Tibial nerve (tissue), 4 donors: Measurements from ENCODE around the gene SEMA3C. TPM values are rescaled to one million over a fixed set of nuclear protein-coding genes. Genes with fewer than 3 reads are reported as not detected.

Experiments used
- DNase-seq, 2 donors: peaks; one replicate each; pipeline ENCODE4 v3.0.0-alpha.2; 2019; ENCODE audit warnings: low spot score in 2 of 2
- H3K27ac ChIP-seq, 4 donors: fragments of 200-600 bp; sonication (generic) in 3 of 4; one replicate each; pipeline ENCODE4 v1.5.1; 2017 to 2019; ENCODE audit warnings: mild to moderate bottlenecking in 1 of 4
- H3K27me3 ChIP-seq, 2 donors: fragments of 200-600 bp; sonication (generic) in 1 of 2; one replicate each; pipeline versions ENCODE4 v1.5.1 to v1.6.0; 2017 to 2019
- H3K36me3 ChIP-seq, 3 donors: fragments of 200-600 bp; sonication (generic); one replicate each; pipeline ENCODE4 v1.5.1; 2018 to 2019
- H3K4me1 ChIP-seq, 4 donors: fragments of 200-600 bp; sonication (generic) in 3 of 4; one replicate each; pipeline ENCODE4 v1.5.1; 2017 to 2019
- H3K4me3 ChIP-seq, 4 donors: fragments of 200-600 bp; sonication (generic) in 3 of 4; one replicate each; pipeline ENCODE4 v1.5.1; 2017 to 2019; ENCODE audit warnings: mild to moderate bottlenecking in 1 of 4, moderate library complexity in 1 of 4
- H3K9me3 ChIP-seq, 4 donors: fragments of 200-600 bp; sonication (generic) in 3 of 4; one replicate each; pipeline ENCODE4 v1.5.1; 2017 to 2019
- CTCF ChIP-seq, 5 experiments: fragments of 200-600 bp in 3 of 5; fragments of 450-650 bp in 2 of 5; sonication (generic) in 3 of 5; IDR thresholded peaks; one replicate each; pipeline ENCODE4 v1.5.1; 2016 to 2019; ENCODE audit warnings: antibody characterized with exemption in 5 of 5, mild to moderate bottlenecking in 3 of 5, moderate library complexity in 2 of 5
- EP300 ChIP-seq, 2 donors: sonication (generic); formaldehyde crosslinking; IDR thresholded peaks; one replicate each; pipeline ENCODE4 v1.6.1; 2017; ENCODE audit warnings: antibody characterized with exemption in 2 of 2, mild to moderate bottlenecking in 1 of 2
- POLR2A ChIP-seq, 2 donors: fragments of 450-650 bp; IDR thresholded peaks; one replicate each; pipeline ENCODE4 v1.6.1; 2017; ENCODE audit warnings: antibody characterized with exemption in 2 of 2, mild to moderate bottlenecking in 2 of 2, moderate library complexity in 2 of 2
- WGBS, 2 donors: methylation state at CpG; one replicate each; pipeline ENCODE4 v1.1.5; 2018; 5-methylcytosine and 5-hydroxymethylcytosine counted together
- total RNA-seq, 4 donors: library from RNA; depleted of rRNA; stranded (reverse); fragments of >200 nt; gene quantifications; one replicate each; pipeline ENCODE4 v1.1.0, GENCODE V29; 2016

SEMA3C gene
- total RNA-seq, 4 donors from 2014 or later: 64.8 to 130 (median 118) TPM

GRCh38 chr7:80916770-80917741 is 1.8 kb downstream of the SEMA3C start:
- Histone ChIP-seq H3K4me3 (peak overlapping the region in 1 of 4 donors; percentile 75), H3K27ac (peak overlapping the region in 1 of 4 donors; percentile 87), H3K27me3 (no peaks in the 10 kb centered on the region), H3K4me1 (peaks cover 0 to 36% (median 3%) of the 10 kb centered on the region in 4 donors), H3K36me3 (no peaks in the 10 kb centered on the region), H3K9me3 (no peaks in the 10 kb centered on the region)
- TF ChIP-seq EP300 (IDR thresholded peaks at IDR 0.05): no peak
- peak in 3 of 5 experiments; percentile 30 to 41 (median 33) for TF ChIP-seq CTCF (IDR thresholded peaks at IDR 0.05)
- TF ChIP-seq POLR2A (IDR thresholded peaks at IDR 0.05): no peak
- no peak for DNase-seq
- 50 to 57% methylated on average over 3 of the region's 3 CpGs for WGBS, 2 donors

GRCh38 chr7:80910228-80910627 is 8.6 kb downstream of the SEMA3C start:
- 39 to 51% methylated on average over 1 of the region's 1 CpG for WGBS, 2 donors
- Histone ChIP-seq H3K27me3 (no peaks in the 10 kb centered on the region), H3K4me3 (no peak overlapping the region), H3K9me3 (no peaks in the 10 kb centered on the region), H3K4me1 (peaks cover 0 to 29% (median 0%) of the 10 kb centered on the region in 4 donors), H3K27ac (no peak overlapping the region), H3K36me3 (no peaks in the 10 kb centered on the region)
- no peak for DNase-seq
- TF ChIP-seq POLR2A (IDR thresholded peaks at IDR 0.05) (no peak), EP300 (IDR thresholded peaks at IDR 0.05) (no peak), CTCF (IDR thresholded peaks at IDR 0.05) (no peak)

GRCh38 chr7:80908360-80908797 is 10.5 kb downstream of the SEMA3C start:
- TF ChIP-seq CTCF (IDR thresholded peaks at IDR 0.05) (no peak), POLR2A (IDR thresholded peaks at IDR 0.05) (no peak), EP300 (IDR thresholded peaks at IDR 0.05) (no peak)
- Histone ChIP-seq H3K27ac (peak overlapping the region in 2 of 4 donors; percentile 9 to 53), H3K36me3 (no peaks in the 10 kb centered on the region), H3K9me3 (no peaks in the 10 kb centered on the region), H3K27me3 (no peaks in the 10 kb centered on the region), H3K4me1 (peaks cover 0 to 41% (median 0%) of the 10 kb centered on the region in 4 donors), H3K4me3 (peak overlapping the region in 1 of 4 donors; percentile 11)
- DNase-seq: no peak
- 50 to 52% methylated on average over 6 of the region's 6 CpGs for WGBS, 2 donors

GRCh38 chr7:80907612-80908011 is 11.2 kb downstream of the SEMA3C start:
- Histone ChIP-seq H3K4me1 (peaks cover 0 to 44% (median 0%) of the 10 kb centered on the region in 4 donors), H3K36me3 (no peaks in the 10 kb centered on the region), H3K9me3 (no peaks in the 10 kb centered on the region), H3K4me3 (no peak overlapping the region), H3K27ac (peak overlapping the region in 2 of 4 donors; percentile 2 to 21), H3K27me3 (no peaks in the 10 kb centered on the region)
- TF ChIP-seq POLR2A (IDR thresholded peaks at IDR 0.05): no peak
- no peak for TF ChIP-seq CTCF (IDR thresholded peaks at IDR 0.05)
- no peak for TF ChIP-seq EP300 (IDR thresholded peaks at IDR 0.05)
- 45 to 54% methylated on average over 4 of the region's 4 CpGs for WGBS, 2 donors
- DNase-seq: no peak

GRCh38 chr7:80907141-80907601 is 11.7 kb downstream of the SEMA3C start:
- no peaks in the 10 kb centered on the region for H3K27me3 ChIP-seq
- no peak for DNase-seq
- H3K4me1 ChIP-seq: peaks cover 0 to 45% (median 0%) of the 10 kb centered on the region in 4 donors
- no peaks in the 10 kb centered on the region for H3K9me3 ChIP-seq
- H3K4me3 ChIP-seq: no peak overlapping the region
- H3K36me3 ChIP-seq: no peaks in the 10 kb centered on the region
- TF ChIP-seq POLR2A (IDR thresholded peaks at IDR 0.05) (no peak), CTCF (IDR thresholded peaks at IDR 0.05) (no peak), EP300 (IDR thresholded peaks at IDR 0.05) (no peak)
- WGBS, 2 donors: 25 to 30% methylated on average over 4 of the region's 4 CpGs
- H3K27ac ChIP-seq: peak overlapping the region in 2 of 4 donors; percentile 2 to 21
